ENCODE measurements around the gene ST6GAL1.

ST6GAL1 gene

GRCh38 chr3:187093320-187093719 lies 163.0 kb downstream of the ST6GAL1 start:
- DNase-seq (ENCODE audit: low read depth), result no peak
- no peak for TF ChIP-seq CTCF (IDR thresholded peaks at IDR 0.05; ENCODE audit: low read depth, low read length, missing control alignments)

GRCh38 chr3:187098923-187099512 lies 168.7 kb downstream of the ST6GAL1 start:
- no peak for DNase-seq (ENCODE audit: low read depth)
- no peak for TF ChIP-seq CTCF (IDR thresholded peaks at IDR 0.05; ENCODE audit: low read depth, low read length, missing control alignments)

More at GRCh38 chr3:187093320-187093719, 163.0 kb downstream of the ST6GAL1 start:
- no peak overlapping the region for H3K4me3 ChIP-seq (ENCODE audit: low read depth, low read length)

GRCh38 chr3:187101184-187102072 lies 171.1 kb downstream of the ST6GAL1 start:
- no peak for DNase-seq (ENCODE audit: low read depth)

More at GRCh38 chr3:187098923-187099512, 168.7 kb downstream of the ST6GAL1 start:
- H3K4me3 ChIP-seq (ENCODE audit: low read depth, low read length), result no peak overlapping the region

GRCh38 chr3:187102073-187102634 lies 171.8 kb downstream of the ST6GAL1 start:
- no peak overlapping the region for H3K4me3 ChIP-seq (ENCODE audit: low read depth, low read length)
- DNase-seq (ENCODE audit: low read depth), result no peak
- TF ChIP-seq CTCF (IDR thresholded peaks at IDR 0.05; ENCODE audit: low read depth, low read length, missing control alignments), result no peak

More at GRCh38 chr3:187101184-187102072, 171.1 kb downstream of the ST6GAL1 start:
- no peak for TF ChIP-seq CTCF (IDR thresholded peaks at IDR 0.05; ENCODE audit: low read depth, low read length, missing control alignments)
- no peak overlapping the region for H3K4me3 ChIP-seq (ENCODE audit: low read depth, low read length)

GRCh38 chr3:187103251-187103650 lies 172.9 kb downstream of the ST6GAL1 start:
- no peak for DNase-seq (ENCODE audit: low read depth)
- H3K4me3 ChIP-seq (ENCODE audit: low read depth, low read length), result no peak overlapping the region
- TF ChIP-seq CTCF (IDR thresholded peaks at IDR 0.05; ENCODE audit: low read depth, low read length, missing control alignments), result no peak

GRCh38 chr3:187104342-187104741 lies 174.0 kb downstream of the ST6GAL1 start:
- no peak for DNase-seq (ENCODE audit: low read depth)
- H3K4me3 ChIP-seq (ENCODE audit: low read depth, low read length), result no peak overlapping the region
- no peak for TF ChIP-seq CTCF (IDR thresholded peaks at IDR 0.05; ENCODE audit: low read depth, low read length, missing control alignments)
